CD8-positive, alpha-beta memory T cell (primary cell): Measurements from ENCODE around the gene NKX2-4. TPM values are rescaled to one million over a fixed set of nuclear protein-coding genes. Genes with fewer than 3 reads are reported as not detected.
"Not testable (repeated sequence)": the region's sequence is repeated elsewhere in the genome, so short reads cannot be mapped to it uniquely, and the experiment has no call there.

Source experiments
- CTCF ChIA-PET: fragments of 350-600 bp; sonication (Branson Sonifier 250); formaldehyde crosslinking; loops from one replicate; lab custom pipeline; 2021; ENCODE audit warnings: antibody characterized with exemption; lab: Charles Lee
- POLR2A ChIA-PET: fragments of 350-600 bp; sonication (Branson Sonifier 250); formaldehyde crosslinking; loops from one replicate; lab custom pipeline; 2021; ENCODE audit warnings: antibody characterized with exemption; lab: Charles Lee
- DNase-seq, 5 donors: peaks; one replicate each; pipeline versions ENCODE4 v3.0.0 to v3.0.0-alpha.2; 2020 to 2022; ENCODE audit warnings: mixed read lengths in 1 of 5
- H3K27ac ChIP-seq: one replicate; pipeline ENCODE4 v1.7.0; 2013; ENCODE audit warnings: low read depth, mild to moderate bottlenecking, low read length, moderate library complexity
- H3K27me3 ChIP-seq: 2 replicates; pipeline ENCODE4 v1.7.0; 2013; ENCODE audit warnings: low read length, mild to moderate bottlenecking; ENCODE audit not compliant: insufficient read depth, poor library complexity, severe bottlenecking
- H3K36me3 ChIP-seq: 2 replicates; pipeline ENCODE4 v1.7.0; 2013; ENCODE audit warnings: mild to moderate bottlenecking, low read length, moderate library complexity; ENCODE audit not compliant: insufficient read depth
- H3K4me1 ChIP-seq: 2 replicates; pipeline ENCODE4 v1.7.0; 2013; ENCODE audit warnings: mild to moderate bottlenecking, low read length, moderate library complexity; ENCODE audit not compliant: insufficient read depth
- H3K4me3 ChIP-seq: 2 replicates; pipeline ENCODE4 v1.7.0; 2013; ENCODE audit warnings: mild to moderate bottlenecking, low read length
- H3K9me3 ChIP-seq: 2 replicates; pipeline ENCODE4 v1.7.0; 2013; ENCODE audit warnings: mild to moderate bottlenecking, low read length
- H3K27ac Mint-ChIP-seq, 8 donors: one replicate each; pipeline ENCODE4 v1.8.0; 2020 to 2021; ENCODE audit warnings: mixed read lengths in 8 of 8, mild to moderate bottlenecking in 6 of 8, inconsistent platforms in 3 of 8, moderate library complexity in 3 of 8
- H3K27me3 Mint-ChIP-seq, 2 donors: one replicate each; pipeline ENCODE4 v1.8.0; 2020 to 2021; ENCODE audit warnings: mixed read lengths in 2 of 2, mild to moderate bottlenecking in 1 of 2, moderate library complexity in 1 of 2
- H3K36me3 Mint-ChIP-seq, 3 donors: one replicate each; pipeline ENCODE4 v1.8.0; 2020 to 2021; ENCODE audit warnings: mixed read lengths in 3 of 3, inconsistent platforms in 1 of 3, mild to moderate bottlenecking in 1 of 3
- H3K4me1 Mint-ChIP-seq, 3 donors: one replicate each; pipeline ENCODE4 v1.8.0; 2020 to 2021; ENCODE audit warnings: mixed read lengths in 3 of 3, inconsistent platforms in 1 of 3, mild to moderate bottlenecking in 1 of 3
- H3K4me3 Mint-ChIP-seq, 7 donors: one replicate each; pipeline ENCODE4 v1.8.0; 2020 to 2021; ENCODE audit warnings: mixed read lengths in 7 of 7, mild to moderate bottlenecking in 6 of 7, moderate library complexity in 4 of 7, inconsistent platforms in 2 of 7
- H3K9me3 Mint-ChIP-seq, 5 donors: one replicate each; pipeline ENCODE4 v1.8.0; 2020 to 2022; ENCODE audit warnings: mixed read lengths in 5 of 5, mild to moderate bottlenecking in 3 of 5, moderate library complexity in 2 of 5, inconsistent platforms in 1 of 5
- polyA plus RNA-seq: library from polyadenylated mRNA; unstranded; fragments of 300-500 nt; fragmentation: Illumina TruSeq; gene quantifications from one replicate; pipeline ENCODE4 v1.2.3, GENCODE V29; 2021
- total RNA-seq, 2 experiments: library from RNA; stranded (reverse); gene quantifications; one replicate each; pipeline ENCODE4 v1.2.3, GENCODE V29; 2021

NKX2-4 gene
- total and polyA plus RNA-seq, 3 experiments from 2014 or later = not detected

DNA sequence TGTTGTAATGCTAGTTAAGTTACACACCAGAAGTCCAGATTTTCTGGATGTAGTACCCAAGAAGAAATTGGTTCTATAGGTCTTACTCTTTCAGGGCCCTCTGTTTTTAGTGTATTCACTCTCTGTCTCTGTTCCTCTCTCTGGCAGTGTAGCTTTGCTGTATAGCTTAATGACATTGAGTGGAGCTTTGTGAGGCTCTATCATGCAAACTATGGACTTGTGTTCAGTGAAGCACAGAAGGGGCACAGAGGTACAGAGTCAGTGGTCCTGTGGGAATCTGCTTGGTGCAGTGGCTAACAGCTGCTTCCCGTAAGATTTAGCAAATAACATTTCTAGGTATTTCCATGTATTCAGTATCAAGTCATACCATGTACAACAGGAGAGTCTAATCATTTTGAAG, 26.1 kb downstream of the NKX2-4 start:
- ChIA-PET CTCF (no interaction called here), POLR2A (no interaction called here)
- DNase-seq = no peak
- H3K9me3 ChIP-seq = no peaks in the 10 kb centered on the region
- no peaks in the 10 kb centered on the region for H3K27me3 ChIP-seq
- H3K4me1 ChIP-seq = no peaks in the 10 kb centered on the region
- no peak overlapping the region for H3K4me3 ChIP-seq
- no peaks in the 10 kb centered on the region for H3K27me3 Mint-ChIP-seq
- no peak overlapping the region for H3K27ac ChIP-seq
- no peak overlapping the region for H3K27ac Mint-ChIP-seq
- H3K36me3 Mint-ChIP-seq = peaks cover 4 to 72% (median 24%) of the 10 kb centered on the region in 3 donors
- H3K9me3 Mint-ChIP-seq = no peaks in the 10 kb centered on the region
- peaks cover 17 to 27% (median 18%) of the 10 kb centered on the region in 3 donors for H3K4me1 Mint-ChIP-seq
- H3K4me3 Mint-ChIP-seq = no peak overlapping the region
- H3K36me3 ChIP-seq = peaks cover 13% of the 10 kb centered on the region

DNA sequence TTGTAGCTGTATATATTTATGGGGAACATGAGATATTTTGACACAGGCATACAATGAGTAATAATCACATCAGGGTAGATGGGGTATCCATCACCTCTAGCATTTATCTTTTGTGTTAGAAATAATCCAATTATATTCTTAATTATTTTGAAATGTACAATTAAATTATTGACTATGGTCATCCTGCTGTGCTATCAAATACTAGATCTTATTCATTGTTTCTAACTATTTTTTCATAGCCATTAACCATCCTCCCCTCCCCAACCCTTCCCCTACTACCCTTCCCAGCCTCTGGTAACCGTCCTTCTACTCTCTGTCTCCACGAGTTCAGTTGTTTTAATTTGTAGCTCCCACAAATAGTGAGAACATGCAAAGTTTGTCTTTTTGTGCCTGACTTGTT, 28.5 kb downstream of the NKX2-4 start:
- H3K27ac Mint-ChIP-seq = peak overlapping the region in 1 of 8 donors; percentile 37
- Histone ChIP-seq H3K36me3 (peaks cover 13% of the 10 kb centered on the region), H3K27ac (no peak overlapping the region), H3K9me3 (no peaks in the 10 kb centered on the region), H3K4me3 (no peak overlapping the region), H3K4me1 (no peaks in the 10 kb centered on the region), H3K27me3 (no peaks in the 10 kb centered on the region)
- no peak for DNase-seq
- H3K9me3 Mint-ChIP-seq = no peaks in the 10 kb centered on the region
- H3K4me1 Mint-ChIP-seq = peaks cover 9 to 19% (median 13%) of the 10 kb centered on the region in 3 donors
- ChIA-PET CTCF (no interaction called here), POLR2A (no interaction called here)
- no peaks in the 10 kb centered on the region for H3K27me3 Mint-ChIP-seq
- H3K36me3 Mint-ChIP-seq = peaks cover 4 to 77% (median 25%) of the 10 kb centered on the region in 3 donors
- no peak overlapping the region for H3K4me3 Mint-ChIP-seq

DNA sequence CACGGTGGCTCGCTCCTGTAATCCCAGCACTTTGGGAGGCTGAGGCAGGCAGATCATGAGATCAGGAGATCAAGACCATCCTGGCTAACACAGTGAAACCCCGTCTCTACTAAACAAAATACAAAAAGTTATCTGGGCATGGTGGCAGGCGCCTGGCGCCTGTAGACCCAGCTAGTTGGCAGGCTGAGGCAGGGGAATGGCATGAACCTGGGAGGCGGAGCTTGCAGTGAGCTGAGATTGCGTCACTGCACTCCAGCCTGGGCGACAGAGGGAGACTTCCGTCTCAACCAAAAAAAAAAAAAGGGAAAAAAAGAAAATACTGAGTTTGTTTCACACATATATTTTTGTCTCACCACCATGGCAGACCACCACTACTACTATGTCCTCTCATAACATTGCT, 31.1 kb downstream of the NKX2-4 start:
- H3K27me3 ChIP-seq, DNase-seq, H3K4me1 ChIP-seq, H3K27ac Mint-ChIP-seq, CTCF ChIA-PET, H3K9me3 ChIP-seq, H3K9me3 Mint-ChIP-seq, H3K27me3 Mint-ChIP-seq, H3K4me3 ChIP-seq, POLR2A ChIA-PET, H3K27ac ChIP-seq, H3K4me1 Mint-ChIP-seq: not testable (repeated sequence)
- Mint-ChIP-seq H3K36me3 (peaks cover 12 to 81% (median 25%) of the 10 kb centered on the region in 3 donors), H3K4me3 (peak overlapping the region in 1 of 7 donors; percentile 24)
- peaks cover 18% of the 10 kb centered on the region for H3K36me3 ChIP-seq

DNA sequence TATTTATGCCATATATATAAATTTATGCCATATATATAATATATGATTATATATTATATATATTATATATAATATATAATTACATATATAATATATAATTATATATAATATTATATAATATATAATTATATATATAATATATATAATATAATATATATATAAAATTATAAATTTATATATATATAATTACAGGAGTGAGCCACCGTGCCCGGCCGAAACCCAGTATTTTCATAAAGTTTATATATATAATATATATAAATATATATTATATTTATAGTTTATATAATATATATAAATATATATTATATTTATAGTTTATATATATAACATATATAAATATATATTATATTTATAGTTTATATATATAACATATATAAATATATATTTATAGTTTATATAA, 31.6 kb downstream of the NKX2-4 start:
- ChIA-PET POLR2A (no interaction called here), CTCF (no interaction called here)

DNA sequence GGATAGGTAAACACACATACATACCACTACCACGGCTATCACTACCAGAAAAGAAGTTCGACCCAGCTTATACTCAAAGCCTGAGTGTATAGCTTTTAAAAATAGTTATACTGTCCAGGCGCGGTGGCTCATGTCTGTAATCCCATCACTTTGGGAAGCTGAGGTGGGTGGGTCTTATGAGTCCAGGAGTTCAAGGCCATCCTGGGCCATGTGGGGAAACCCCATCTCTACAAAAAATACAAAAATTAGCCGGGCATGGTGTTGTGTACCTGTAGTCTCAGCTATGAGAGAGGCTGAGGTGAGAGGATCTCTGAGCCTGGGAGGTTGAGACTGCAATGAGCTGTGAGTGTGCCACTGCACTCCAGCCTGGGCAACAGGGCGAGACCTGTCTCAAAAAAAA, 32.9 kb downstream of the NKX2-4 start:
- Histone ChIP-seq H3K36me3 (peaks cover 29% of the 10 kb centered on the region), H3K4me3 (no peak overlapping the region), H3K27ac (no peak overlapping the region), H3K9me3 (no peaks in the 10 kb centered on the region), H3K4me1 (no peaks in the 10 kb centered on the region), H3K27me3 (no peaks in the 10 kb centered on the region)
- Mint-ChIP-seq H3K27me3 (no peaks in the 10 kb centered on the region), H3K9me3 (no peaks in the 10 kb centered on the region), H3K4me3 (no peak overlapping the region), H3K36me3 (peaks cover 19 to 83% (median 30%) of the 10 kb centered on the region in 3 donors), H3K27ac (no peak overlapping the region), H3K4me1 (peaks cover 0 to 5% (median 4%) of the 10 kb centered on the region in 3 donors)
- ChIA-PET CTCF (no interaction called here), POLR2A (no interaction called here)
- no peak for DNase-seq

More for the DNA sequence above, 31.6 kb downstream of the NKX2-4 start:
- Mint-ChIP-seq H3K27ac (no peak overlapping the region), H3K9me3 (no peaks in the 10 kb centered on the region), H3K36me3 (peaks cover 12 to 82% (median 25%) of the 10 kb centered on the region in 3 donors), H3K27me3 (no peaks in the 10 kb centered on the region), H3K4me1 (peaks cover 0 to 4% (median 3%) of the 10 kb centered on the region in 3 donors), H3K4me3 (no peak overlapping the region)
- Histone ChIP-seq H3K27ac (no peak overlapping the region), H3K36me3 (peaks cover 22% of the 10 kb centered on the region), H3K4me1 (no peaks in the 10 kb centered on the region), H3K27me3 (no peaks in the 10 kb centered on the region), H3K4me3 (no peak overlapping the region), H3K9me3 (no peaks in the 10 kb centered on the region)
- no peak for DNase-seq

DNA sequence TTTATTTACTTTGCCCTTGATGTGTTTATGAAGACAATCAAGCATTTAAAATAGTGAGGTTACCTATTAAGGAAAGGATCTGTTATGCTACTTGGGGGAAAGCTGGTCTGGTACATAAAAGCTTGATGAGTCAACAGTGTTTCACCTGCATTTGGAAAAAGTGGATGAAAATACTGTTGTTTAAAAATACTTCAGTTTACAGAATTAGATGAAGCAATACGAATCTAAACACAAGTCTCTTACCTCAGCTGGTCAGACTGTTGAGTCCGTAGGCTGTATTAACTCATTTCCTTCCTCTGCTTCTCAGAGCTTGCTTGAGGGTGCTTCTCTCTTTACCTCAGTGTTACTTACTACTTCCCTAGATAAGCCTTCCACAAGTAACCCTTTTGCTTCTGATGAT, 36.1 kb downstream of the NKX2-4 start:
- Mint-ChIP-seq H3K9me3 (no peaks in the 10 kb centered on the region), H3K27ac (peak overlapping the region in 1 of 8 donors; percentile 32), H3K4me1 (peaks cover 0 to 5% (median 4%) of the 10 kb centered on the region in 3 donors), H3K27me3 (no peaks in the 10 kb centered on the region), H3K36me3 (peaks cover 15 to 82% (median 25%) of the 10 kb centered on the region in 3 donors), H3K4me3 (no peak overlapping the region)
- Histone ChIP-seq H3K4me1 (no peaks in the 10 kb centered on the region), H3K27ac (no peak overlapping the region), H3K27me3 (no peaks in the 10 kb centered on the region), H3K36me3 (peaks cover 33% of the 10 kb centered on the region), H3K4me3 (no peak overlapping the region), H3K9me3 (no peaks in the 10 kb centered on the region)
- DNase-seq = no peak
- CTCF ChIA-PET = no interaction called here
- POLR2A ChIA-PET = no interaction called here

DNA sequence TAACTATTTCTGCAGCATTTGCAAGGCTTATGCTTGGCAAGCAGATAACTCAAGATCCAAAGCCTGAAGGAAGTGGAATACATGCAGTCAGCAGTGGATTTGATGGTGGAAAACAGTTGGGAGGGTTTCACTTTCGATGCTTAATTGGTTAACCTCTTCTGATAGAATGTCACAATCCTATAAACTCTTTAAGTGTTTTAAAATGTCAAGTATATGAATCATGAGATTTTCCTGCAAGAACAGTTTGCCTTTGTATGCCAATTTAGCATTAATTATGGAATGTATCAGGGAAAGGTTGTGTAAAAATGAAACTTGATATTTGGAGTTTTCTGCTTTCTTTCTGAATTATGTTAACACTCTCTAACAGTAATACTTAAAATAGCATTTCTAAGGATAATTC, 36.6 kb downstream of the NKX2-4 start:
- no peak overlapping the region for H3K27ac Mint-ChIP-seq
- no peak overlapping the region for H3K4me3 Mint-ChIP-seq
- no peaks in the 10 kb centered on the region for H3K9me3 ChIP-seq
- ChIA-PET POLR2A (no interaction called here), CTCF (no interaction called here)
- peaks cover 0 to 5% (median 4%) of the 10 kb centered on the region in 3 donors for H3K4me1 Mint-ChIP-seq
- peaks cover 32% of the 10 kb centered on the region for H3K36me3 ChIP-seq
- no peak overlapping the region for H3K27ac ChIP-seq
- no peak for DNase-seq
- no peaks in the 10 kb centered on the region for H3K9me3 Mint-ChIP-seq
- H3K36me3 Mint-ChIP-seq = peaks cover 15 to 83% (median 25%) of the 10 kb centered on the region in 3 donors
- no peaks in the 10 kb centered on the region for H3K4me1 ChIP-seq
- no peaks in the 10 kb centered on the region for H3K27me3 ChIP-seq
- H3K4me3 ChIP-seq = no peak overlapping the region
- no peaks in the 10 kb centered on the region for H3K27me3 Mint-ChIP-seq

DNA sequence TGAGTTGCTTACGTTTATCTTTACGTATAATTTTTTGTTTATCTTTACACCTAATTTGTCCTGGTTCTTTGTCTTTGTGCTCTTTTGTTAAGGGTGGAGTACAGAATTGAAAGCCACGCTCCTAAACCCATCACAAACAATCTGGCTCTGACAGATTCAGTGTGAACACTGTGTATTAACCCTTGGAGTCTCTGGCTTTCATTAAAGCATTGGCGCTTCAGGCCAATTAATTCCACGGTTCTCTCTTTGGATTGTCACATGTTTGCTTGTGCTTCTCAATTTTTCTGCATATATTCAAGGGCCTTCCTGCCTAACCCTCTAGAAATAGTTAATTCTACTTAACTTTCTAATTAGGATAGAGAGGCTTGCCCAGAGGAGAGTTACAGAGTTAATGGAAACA, 38.6 kb downstream of the NKX2-4 start:
- POLR2A ChIA-PET = no interaction called here
- Mint-ChIP-seq H3K27ac (peak overlapping the region in 1 of 8 donors; percentile 33), H3K4me1 (peaks cover 0 to 5% (median 4%) of the 10 kb centered on the region in 3 donors), H3K36me3 (peaks cover 15 to 80% (median 26%) of the 10 kb centered on the region in 3 donors), H3K27me3 (no peaks in the 10 kb centered on the region), H3K9me3 (no peaks in the 10 kb centered on the region), H3K4me3 (no peak overlapping the region)
- DNase-seq = no peak
- Histone ChIP-seq H3K4me1 (no peaks in the 10 kb centered on the region), H3K27me3 (no peaks in the 10 kb centered on the region), H3K27ac (no peak overlapping the region), H3K36me3 (peaks cover 42% of the 10 kb centered on the region), H3K9me3 (no peaks in the 10 kb centered on the region), H3K4me3 (no peak overlapping the region)
- CTCF ChIA-PET = no interaction called here
